ENCODE data around the gene NUB1.

DNA sequence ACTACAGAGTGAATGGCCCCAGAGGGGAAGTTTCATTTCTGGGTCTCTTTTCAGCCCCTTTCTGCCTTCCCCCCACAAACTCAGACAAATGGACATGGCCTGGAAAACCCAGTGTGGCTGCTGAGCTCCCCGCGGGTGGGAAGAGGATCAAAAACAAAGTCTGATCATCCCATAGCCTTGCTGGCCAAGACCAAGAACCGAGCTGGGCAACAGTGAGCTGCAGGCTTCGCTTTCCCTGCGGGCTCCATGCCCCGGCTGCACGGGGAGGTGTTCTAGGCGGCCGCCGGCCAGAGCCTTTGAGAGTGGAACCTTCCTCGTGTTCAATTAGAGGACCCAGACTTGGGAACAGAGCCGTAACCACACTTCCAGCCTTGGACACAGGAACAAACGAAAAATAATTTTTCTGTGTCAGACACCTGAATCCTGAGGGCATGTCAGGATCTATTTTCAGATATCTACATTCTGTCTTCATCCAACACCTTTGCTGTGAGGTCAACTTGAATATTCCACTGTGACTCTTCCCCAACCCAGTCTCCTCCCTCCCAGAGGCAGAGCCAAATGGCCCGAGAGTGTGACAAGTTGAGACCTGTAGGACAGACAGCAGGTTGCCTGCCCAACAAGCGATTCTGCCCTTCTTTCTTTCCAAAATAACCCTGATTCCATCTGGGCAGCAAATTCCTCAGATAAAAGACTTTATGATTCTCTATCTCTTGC, 42.2 kb downstream of the NUB1 start:
- TF ChIP-seq POLR2A (IDR thresholded peaks at IDR 0.05) (no peak), CTCF (IDR thresholded peaks at IDR 0.05) (no peak)

Data from heart left ventricle (tissue), 13 donors.